ENCODE results near the gene FFAR1. TPM values are rescaled to one million over a fixed set of nuclear protein-coding genes. Genes with fewer than 3 reads are reported as not detected.

FFAR1 gene
- total and polyA plus RNA-seq, 2 of the 8 experiments (the other 6 are each of a cell fraction or from before 2014, with no cell fraction given), result not detected

- no peak overlapping the region for H2BK20ac ChIP-seq (ENCODE audit: low read length)
- no peak overlapping the region for H2BK120ac ChIP-seq (replicated peaks; ENCODE audit: low read depth, low read length)
- H3K9me3 ChIP-seq (ENCODE audit: insufficient read depth in 2 of 2, low read depth in 1 of 2, low read length in 1 of 2), result no peaks in the 10 kb centered on the region; a peak in 1 of 4 replicates
- no peak overlapping the region for H3K23ac ChIP-seq (ENCODE audit: insufficient read length)
- no peak overlapping the region for H3K56ac ChIP-seq (replicated peaks; ENCODE audit: insufficient read length, low read depth, low read length)
- no peak overlapping the region for H3K27ac ChIP-seq (ENCODE audit: low read depth, low read length)
- H3K27me3 ChIP-seq (replicated peaks in 1 of 4; ENCODE audit: control insufficient read depth in 3 of 4, extremely low read depth in 1 of 4, insufficient read depth in 3 of 4, low read length in 3 of 4), result peaks cover 0 to 12% (median 2%) of the 10 kb centered on the region in 4 experiments; a peak in 1 of 7 replicates
- H2BK5ac ChIP-seq (ENCODE audit: low read depth, low read length), result no peak overlapping the region
- H2AK5ac ChIP-seq (ENCODE audit: low read depth, low read length), result no peak overlapping the region
- H3K9ac ChIP-seq (replicated peaks in 1 of 4; ENCODE audit: extremely low read depth in 1 of 4, low read depth in 3 of 4, low read length in 3 of 4), result no peak overlapping the region
- 88% methylated on average over 29 of the region's 55 CpGs; no CpG with 5 or more reads in 1 of the 2 experiments for whole genome bisulfite sequencing, 2 experiments (ENCODE audit: extremely low coverage in 1 of 2, insufficient coverage in 1 of 2, insufficient read length in 1 of 2, insufficient replicate concordance in 2 of 2, low coverage in 1 of 2, low lambda C conversion rate in 2 of 2, missing lambda C conversion rate in 1 of 2)
- H4K5ac ChIP-seq (ENCODE audit: insufficient read length, low read depth, low read length), result no peak overlapping the region
- peaks cover 24% of the 10 kb centered on the region; the same call in 1 of the 2 replicates for H3K23me2 ChIP-seq (ENCODE audit: low read depth, low read length)
- H3K79me2 ChIP-seq (ENCODE audit: control insufficient read depth in 1 of 2, insufficient read depth in 2 of 2, low read length in 2 of 2), result no peaks in the 10 kb centered on the region
- no peak overlapping the region for H3K4me2 ChIP-seq (ENCODE audit: insufficient read depth in 1 of 2, low read depth in 2 of 2, low read length in 2 of 2)
- H4K91ac ChIP-seq (replicated peaks; ENCODE audit: insufficient read length, low read length), result no peak overlapping the region
- H4K8ac ChIP-seq (ENCODE audit: extremely low read depth, insufficient read depth, low read length), result peak overlapping the region; percentile 41; the same call in 1 of the 2 replicates
- peaks cover 0 to 21% of the 10 kb centered on the region in 2 experiments for H4K20me1 ChIP-seq (replicated peaks in 1 of 2; ENCODE audit: control insufficient read depth in 1 of 2, insufficient read depth in 2 of 2, low read length in 2 of 2)
- TF ChIP-seq E2F6 (IDR thresholded peaks at IDR 0.05) (0 out of 2 replicates have a peak, but pooled peaks have one; percentile 13), MAX (IDR thresholded peaks at IDR 0.05) (peak; percentile 25; the same call in 1 of the 2 replicates), CTCF (IDR thresholded peaks at IDR 0.05; ENCODE audit: control extremely low read depth in 1 of 3, insufficient read depth in 1 of 3, low read depth in 1 of 3, low read length in 3 of 3) (no peak)
- H3K4ac ChIP-seq (replicated peaks; ENCODE audit: insufficient read length, low read depth, low read length), result no peak overlapping the region
- no peak overlapping the region for H2AFZ ChIP-seq (ENCODE audit: low read length)
- no peaks in the 10 kb centered on the region; a peak in 1 of 8 replicates for H3K36me3 ChIP-seq (ENCODE audit: control insufficient read depth in 2 of 4, insufficient read depth in 4 of 4, low read length in 3 of 4)
- H3K4me3 ChIP-seq (ENCODE audit: extremely low read depth in 1 of 4, insufficient read depth in 2 of 4, low read depth in 3 of 4, low read length in 4 of 4), result no peak overlapping the region
- CTCF ChIA-PET (ENCODE audit: partially characterized antibody), result interaction anchor here (1.0 kb wide), 1 partner anchor 62 kb away, joined by 3 read pairs; no protein-coding TSS in a partner anchor
- POLR2A ChIA-PET (ENCODE audit: partially characterized antibody), result interaction anchor here (1.0 to 1.3 kb wide), 2 partner anchors 20 to 165 kb away, joined by 3 read pairs; partner anchors contain the start of gene LGI4
- H2BK12ac ChIP-seq (ENCODE audit: low read depth, low read length), result peak overlapping the region; percentile 65; the same call in 1 of the 2 replicates
- FAIRE-seq, result no peak
- peaks cover 0 to 9% (median 5%) of the 10 kb centered on the region in 4 experiments; a peak in 6 of 7 replicates for H3K4me1 ChIP-seq (replicated peaks in 1 of 4; ENCODE audit: control insufficient read depth in 3 of 4, insufficient read depth in 4 of 4, low read length in 3 of 4)
- H3K18ac ChIP-seq (ENCODE audit: extremely low read depth, low read length), result peak overlapping the region; percentile 66; the same call in 1 of the 2 replicates
- H3K79me1 ChIP-seq (ENCODE audit: low read depth, low read length), result peaks cover 3% of the 10 kb centered on the region; the same call in 1 of the 2 replicates
- peak in 1 of 2 experiments; percentile 78 for DNase-seq (ENCODE audit: low read depth in 1 of 2, low spot score in 2 of 2)
- H3K14ac ChIP-seq (ENCODE audit: insufficient read length), result no peak overlapping the region
- no peak overlapping the region for H2BK15ac ChIP-seq (ENCODE audit: low read length)
These were observed 48.0 kb upstream of the FFAR1 start for GRCh38 chr19:35299523-35300338.
